Measurements from ENCODE around the gene KRTAP5-7. TPM values are rescaled to one million over a fixed set of nuclear protein-coding genes. Genes with fewer than 3 reads are reported as not detected.

KRTAP5-7 gene
- total RNA-seq, 1 experiment from 2014 or later: not detected

- in situ Hi-C loops (cut with HindIII; ENCODE audit: low pct_unique_long_range_greater_than_20kb, low sequenced_read_pairs): no loop called here
- DNase-seq (ENCODE audit: low read depth): no peak
Measured at GRCh38 chr11:71491531-71491930, 35.5 kb upstream of the KRTAP5-7 start.

DNA sequence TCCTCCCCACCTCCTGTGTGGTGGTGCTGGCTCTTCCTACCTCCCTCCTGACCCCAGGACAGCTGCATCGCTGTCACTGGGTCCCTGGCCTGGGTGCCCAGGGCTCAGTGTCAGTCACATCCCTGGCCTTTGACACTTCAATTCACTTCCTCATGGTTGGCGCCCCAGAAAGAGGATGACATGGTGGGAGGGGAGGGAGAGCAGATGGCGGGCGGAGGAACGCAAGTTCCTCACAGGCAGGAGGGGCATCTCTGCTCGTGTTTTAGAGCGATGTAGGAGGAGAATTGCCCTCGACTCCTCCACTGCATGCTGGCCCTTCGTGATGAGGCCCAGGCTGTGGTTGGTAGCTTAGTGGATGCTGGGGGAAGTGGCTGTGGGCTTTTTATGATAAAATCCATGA lies 35.1 kb upstream of the KRTAP5-7 start:
- DNase-seq (ENCODE audit: low read depth): no peak

GRCh38 chr11:71495286-71496230 lies 31.5 kb upstream of the KRTAP5-7 start:
- no peak for DNase-seq (ENCODE audit: low read depth)
- in situ Hi-C loops (cut with HindIII; ENCODE audit: low pct_unique_long_range_greater_than_20kb, low sequenced_read_pairs): no loop called here

More for the DNA sequence above, 35.1 kb upstream of the KRTAP5-7 start:
- in situ Hi-C loops (cut with HindIII; ENCODE audit: low pct_unique_long_range_greater_than_20kb, low sequenced_read_pairs): no loop called here

DNA sequence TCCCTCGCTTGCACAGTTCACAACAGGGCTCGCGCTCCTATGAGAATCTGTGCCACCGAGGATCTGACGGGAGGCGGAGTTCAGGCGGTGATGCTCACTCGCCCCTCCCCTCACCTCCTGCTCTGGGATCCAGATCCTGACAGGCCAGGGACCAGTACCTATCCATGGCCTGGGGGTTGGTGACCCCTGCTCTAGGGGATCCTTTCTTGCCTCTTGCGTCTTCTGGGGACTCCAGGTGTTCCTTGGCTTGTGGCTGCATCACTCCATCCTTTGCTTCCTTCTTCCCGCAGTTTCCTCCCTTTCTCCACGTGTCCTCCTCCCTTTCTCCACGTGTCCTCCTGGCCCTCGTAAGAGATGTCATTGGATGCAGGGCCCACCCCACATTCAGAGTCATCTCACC lies 30.6 kb upstream of the KRTAP5-7 start:
- no peak for DNase-seq (ENCODE audit: low read depth)
- in situ Hi-C loops (cut with HindIII; ENCODE audit: low pct_unique_long_range_greater_than_20kb, low sequenced_read_pairs): no loop called here

DNA sequence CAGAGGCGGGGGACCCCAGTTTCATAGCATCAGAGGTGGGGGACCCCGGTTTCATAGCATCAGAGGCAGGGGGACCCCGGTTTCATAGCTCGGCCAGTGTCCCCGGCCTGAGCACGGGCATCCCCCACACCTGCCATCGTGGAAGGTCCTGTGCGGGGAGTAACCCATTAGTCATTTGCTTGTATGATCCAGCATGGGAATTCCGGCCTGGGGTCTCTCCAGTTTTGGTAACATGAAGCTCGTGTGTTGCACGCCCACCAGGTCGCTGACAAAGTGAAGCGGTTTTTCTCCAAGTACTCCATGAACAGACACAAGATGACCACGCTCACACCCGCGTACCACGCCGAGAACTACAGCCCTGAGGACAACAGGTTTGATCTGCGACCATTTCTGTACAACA lies 29.0 kb upstream of the KRTAP5-7 start:
- no peak for DNase-seq (ENCODE audit: low read depth)
- in situ Hi-C loops (cut with HindIII; ENCODE audit: low pct_unique_long_range_greater_than_20kb, low sequenced_read_pairs): no loop called here

DNA sequence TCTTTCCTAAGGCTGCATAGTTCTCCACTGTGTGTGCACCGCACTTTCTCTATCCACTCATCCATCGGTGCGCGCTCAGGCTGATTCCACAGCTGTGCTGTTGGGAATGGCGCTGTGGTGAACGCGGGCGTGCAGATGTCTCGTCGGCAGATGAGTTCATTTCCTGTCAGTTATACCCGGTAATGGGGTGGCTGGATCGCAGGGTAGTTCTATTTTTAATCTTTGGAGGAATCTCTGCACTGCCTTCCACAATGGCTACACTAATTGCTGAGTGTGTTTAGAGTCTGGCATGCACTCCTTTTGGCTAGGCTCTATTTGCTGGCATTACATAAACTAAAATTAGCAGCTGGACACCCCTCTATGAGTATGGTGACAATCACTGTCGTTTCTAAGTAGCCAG lies 27.9 kb upstream of the KRTAP5-7 start:
- no peak for DNase-seq (ENCODE audit: low read depth)
- in situ Hi-C loops (cut with HindIII; ENCODE audit: low pct_unique_long_range_greater_than_20kb, low sequenced_read_pairs): no loop called here

- no peak for DNase-seq (ENCODE audit: low read depth)
- in situ Hi-C loops (cut with HindIII; ENCODE audit: low pct_unique_long_range_greater_than_20kb, low sequenced_read_pairs): no loop called here
Measured at GRCh38 chr11:71499546-71499945, 27.5 kb upstream of the KRTAP5-7 start.

DNA sequence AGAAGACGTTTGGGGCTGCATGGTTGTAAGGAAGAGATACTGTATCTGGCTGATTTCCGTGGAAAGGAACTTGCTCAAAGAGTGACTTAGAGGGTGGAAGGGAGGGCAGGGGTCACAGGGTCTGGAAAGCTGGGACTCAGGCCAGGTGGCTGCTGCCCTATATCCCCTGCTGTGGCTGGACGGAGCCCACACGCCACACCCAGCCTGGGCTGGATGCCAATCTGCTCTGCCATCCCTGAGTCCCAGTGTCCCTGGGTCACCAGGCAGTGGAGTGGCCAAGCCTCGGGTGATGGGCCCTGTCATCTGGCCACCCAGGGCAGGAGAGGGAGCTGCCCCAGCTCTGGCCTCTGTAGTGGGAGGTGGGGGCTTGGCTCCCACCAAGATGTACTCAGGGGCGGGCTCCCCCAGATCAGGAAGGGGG lies 26.5 kb upstream of the KRTAP5-7 start:
- in situ Hi-C loops (cut with HindIII; ENCODE audit: low pct_unique_long_range_greater_than_20kb, low sequenced_read_pairs): no loop called here
- DNase-seq (ENCODE audit: low read depth): peak; percentile 38

DNA sequence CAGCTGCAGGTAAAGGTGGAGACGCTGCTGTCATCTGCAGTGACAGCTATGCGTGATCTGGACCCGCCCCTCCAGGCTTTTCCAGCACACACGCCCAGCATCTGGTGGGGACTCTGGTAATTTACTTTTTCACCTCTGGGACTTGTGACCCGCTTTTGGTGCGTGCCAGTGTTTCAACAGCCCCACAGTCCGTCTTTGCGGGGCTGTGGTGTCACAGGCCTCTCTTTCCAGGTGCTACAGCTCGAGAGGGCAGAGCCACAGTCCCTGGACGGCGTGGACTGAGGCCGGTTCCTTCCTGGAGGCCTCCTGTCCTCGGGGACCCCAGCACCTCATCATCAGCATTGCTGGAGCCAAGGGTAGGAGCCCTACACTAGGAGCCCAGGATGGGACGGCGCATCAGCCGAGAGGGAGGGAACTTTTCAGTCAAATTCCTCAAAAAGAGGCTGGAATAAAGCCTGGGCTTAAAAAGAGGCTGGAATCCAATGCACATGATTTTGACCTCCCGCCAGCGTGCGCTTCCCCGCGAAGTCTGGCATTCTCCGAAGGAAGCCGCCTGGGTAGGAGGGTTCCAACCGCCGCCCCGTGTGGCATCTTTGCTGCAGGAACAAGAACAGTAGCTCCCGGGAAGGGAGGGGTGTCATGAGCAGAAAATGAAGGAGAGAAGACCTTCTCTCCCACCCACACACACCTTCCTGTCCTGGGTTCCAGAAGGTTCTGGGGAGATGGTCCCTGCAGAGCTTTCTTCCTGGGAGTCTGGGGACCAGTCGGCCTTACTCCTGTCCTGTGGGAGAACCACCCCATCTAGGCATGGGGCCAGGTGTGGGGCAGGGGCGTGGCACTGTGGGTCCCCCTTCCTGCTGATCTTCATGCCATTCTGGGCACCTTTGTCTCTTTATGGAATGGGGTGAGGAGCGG lies 25.7 kb upstream of the KRTAP5-7 start:
- no peak for DNase-seq (ENCODE audit: low read depth)
- in situ Hi-C loops (cut with HindIII; ENCODE audit: low pct_unique_long_range_greater_than_20kb, low sequenced_read_pairs): no loop called here

GRCh38 chr11:71502026-71502425 lies 25.0 kb upstream of the KRTAP5-7 start:
- in situ Hi-C loops (cut with HindIII; ENCODE audit: low pct_unique_long_range_greater_than_20kb, low sequenced_read_pairs): no loop called here
- DNase-seq (ENCODE audit: low read depth): no peak

DNA sequence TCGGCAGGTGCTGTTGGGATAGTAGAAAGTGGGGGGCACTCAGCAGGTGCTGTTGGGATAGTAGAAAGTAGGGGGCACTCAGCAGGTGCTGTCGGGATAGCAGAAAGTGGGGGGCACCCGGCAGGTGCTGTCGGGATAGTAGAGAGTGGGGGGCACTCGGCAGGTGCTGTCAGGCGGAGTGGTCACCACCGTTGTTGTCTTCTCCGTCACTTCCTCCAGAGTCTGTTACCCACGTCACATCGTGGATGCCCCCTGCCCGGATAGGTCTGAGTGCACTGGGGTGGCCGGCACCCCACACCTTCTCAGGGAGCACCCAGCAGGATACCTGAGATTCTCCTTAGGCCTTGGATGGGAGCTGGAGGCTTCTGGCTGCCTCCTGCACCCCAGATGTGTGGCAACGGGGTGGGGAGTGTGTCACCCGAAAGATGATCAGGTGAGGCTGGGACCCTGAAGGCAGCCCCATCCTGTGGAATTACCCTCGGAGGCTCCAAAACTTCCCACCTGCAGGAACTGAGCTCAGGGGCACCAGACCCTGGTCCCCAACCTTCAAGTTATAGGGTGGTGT lies 24.1 kb upstream of the KRTAP5-7 start:
- DNase-seq (ENCODE audit: low read depth): no peak
- in situ Hi-C loops (cut with HindIII; ENCODE audit: low pct_unique_long_range_greater_than_20kb, low sequenced_read_pairs): no loop called here

DNA sequence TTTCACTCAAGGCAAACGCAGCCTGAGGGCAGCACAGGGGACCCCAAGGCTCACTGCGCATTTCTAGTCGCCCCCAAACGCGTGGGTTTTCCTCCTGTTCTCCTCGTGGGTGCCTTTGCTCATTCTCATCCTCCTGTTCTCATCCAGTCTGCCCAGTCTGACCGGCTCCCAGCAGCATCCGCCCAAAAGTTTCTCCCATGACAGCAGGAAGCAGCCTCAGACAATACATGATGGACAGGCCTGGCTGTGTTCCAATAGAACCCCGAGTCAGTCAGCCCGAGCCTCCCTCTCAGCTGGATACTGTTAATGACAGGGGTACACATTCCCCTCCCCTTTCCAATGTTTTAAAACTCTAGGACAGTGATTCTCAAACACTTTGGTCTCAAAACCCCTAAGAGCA lies 22.5 kb upstream of the KRTAP5-7 start:
- no peak for DNase-seq (ENCODE audit: low read depth)
- in situ Hi-C loops (cut with HindIII; ENCODE audit: low pct_unique_long_range_greater_than_20kb, low sequenced_read_pairs): no loop called here

DNA sequence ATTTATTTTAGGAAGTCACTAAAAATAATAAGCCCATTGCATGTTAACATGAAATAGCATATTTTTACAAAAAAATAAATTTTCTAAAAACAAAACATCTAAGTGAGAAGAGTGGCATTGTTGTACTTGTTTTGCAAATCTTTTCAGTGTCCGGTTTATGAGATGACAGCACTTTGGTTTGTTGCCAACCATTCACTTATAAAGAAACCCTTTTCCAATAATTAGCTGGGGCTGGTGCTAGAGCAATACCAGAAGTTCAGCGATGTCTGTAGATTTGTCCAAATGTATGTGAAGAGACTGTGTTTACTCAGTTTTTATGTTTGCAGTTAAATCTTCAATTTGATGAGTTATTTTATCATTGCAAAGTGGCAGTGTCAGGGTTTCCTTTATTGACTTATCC lies 22.1 kb upstream of the KRTAP5-7 start:
- in situ Hi-C loops (cut with HindIII; ENCODE audit: low pct_unique_long_range_greater_than_20kb, low sequenced_read_pairs): no loop called here
- DNase-seq (ENCODE audit: low read depth): no peak

- DNase-seq (ENCODE audit: low read depth): no peak
- in situ Hi-C loops (cut with HindIII; ENCODE audit: low pct_unique_long_range_greater_than_20kb, low sequenced_read_pairs): no loop called here
Measured at GRCh38 chr11:71505781-71506180, 21.3 kb upstream of the KRTAP5-7 start.

- in situ Hi-C loops (cut with HindIII; ENCODE audit: low pct_unique_long_range_greater_than_20kb, low sequenced_read_pairs): no loop called here
- no peak for DNase-seq (ENCODE audit: low read depth)
Measured at GRCh38 chr11:71507102-71507501, 20.0 kb upstream of the KRTAP5-7 start.

GRCh38 chr11:71518506-71519471 lies 8.3 kb upstream of the KRTAP5-7 start:
- no peak for DNase-seq (ENCODE audit: low read depth)

GRCh38 chr11:71519546-71519945 lies 7.5 kb upstream of the KRTAP5-7 start:
- in situ Hi-C loops (cut with HindIII; ENCODE audit: low pct_unique_long_range_greater_than_20kb, low sequenced_read_pairs): no loop called here
- no peak for DNase-seq (ENCODE audit: low read depth)

More at GRCh38 chr11:71518506-71519471, 8.3 kb upstream of the KRTAP5-7 start:
- in situ Hi-C loops (cut with HindIII; ENCODE audit: low pct_unique_long_range_greater_than_20kb, low sequenced_read_pairs): no loop called here

Measured in Caki2 (cell line).